Tongue (tissue), 2 donors: ENCODE data around the gene DEFB112. TPM values are rescaled to one million over a fixed set of nuclear protein-coding genes. Genes with fewer than 3 reads are reported as not detected.

ENCODE experiments used
- DNase-seq: peaks from one replicate; pipeline ENCODE4 v3.0.0-alpha.2; 2015
- total RNA-seq: library from RNA; depleted of rRNA; stranded (reverse); fragments of >200 nt; gene quantifications from one replicate; pipeline ENCODE4 v1.2.3, GENCODE V29; 2014

The DEFB112 gene
- total RNA-seq, 1 donor from 2014 or later = not detected

DNA sequence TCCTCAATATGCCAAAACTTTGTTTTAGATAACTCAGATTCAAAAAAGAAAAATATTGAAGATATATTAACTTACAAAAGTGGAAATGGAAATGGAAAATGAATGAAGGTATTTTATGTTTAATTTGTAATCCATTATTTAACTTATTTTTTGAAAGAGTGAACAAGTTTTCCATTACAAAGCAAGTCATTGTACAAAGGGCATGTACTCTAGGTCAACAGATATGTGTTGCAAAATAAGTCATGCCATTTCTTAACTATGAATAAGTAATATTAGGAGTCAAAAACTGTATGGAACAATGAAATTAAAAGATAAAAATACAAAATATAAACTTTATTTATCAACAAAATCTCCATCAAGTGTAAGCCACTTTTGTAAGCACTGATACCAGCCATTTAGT is 54.5 kb downstream of the DEFB112 start:
- no peak for DNase-seq

Other genes with a start within 250 kb of the DEFB112 start
- gene CRISP1, start 183.4 kb downstream of the DEFB112 start, total RNA-seq = not detected
- gene DEFB114, start 85.8 kb downstream of the DEFB112 start, total RNA-seq = not detected
- gene DEFB113, start 80.3 kb downstream of the DEFB112 start, total RNA-seq = not detected
- gene DEFB110, start 27.9 kb downstream of the DEFB112 start, total RNA-seq = not detected